A549 (cell line): ENCODE measurements around the gene CHPF.

ENCODE experiments used
- CHD2 ChIP-seq: fragments of 150-350 bp; IDR thresholded peaks from 2 replicates; pipeline ENCODE4 v1.6.1; 2014; ENCODE audit warnings: low read length; ENCODE audit not compliant: partially characterized antibody
- CTCF ChIP-seq: fragments of >200 bp; sonication (Bioruptor Twin); formaldehyde crosslinking; IDR thresholded peaks from 3 replicates; pipeline ENCODE4 v1.5.1; 2016
- POLR2A ChIP-seq: IDR thresholded peaks from 2 replicates; pipeline ENCODE4 v1.6.1; 2012; ENCODE audit warnings: mild to moderate bottlenecking, low read length
- REST ChIP-seq: fragments of 200-600 bp; sonication (generic); IDR thresholded peaks from 2 replicates; pipeline ENCODE4 v1.6.1; 2016; ENCODE audit warnings: antibody characterized with exemption, mild to moderate bottlenecking, moderate library complexity
- ZNF302 ChIP-seq: fragments of 250-450 bp; sonication (Bioruptor Pico); IDR thresholded peaks from 2 replicates; pipeline ENCODE4 v1.9.0; 2021; ENCODE audit warnings: inconsistent platforms, mild to moderate bottlenecking, moderate library complexity

- TF ChIP-seq ZNF302 (CRISPR knock-in tag): no peak
- no peak for TF ChIP-seq CTCF
- TF ChIP-seq REST: no peak
- TF ChIP-seq CHD2: no peak
- TF ChIP-seq POLR2A: no peak
Observed at GRCh38 chr2:219506153-219506801, 37.3 kb downstream of the CHPF start.
